ENCODE data around the gene KRT74.

Gene KRT74

GRCh38 chr12:52573743-52574142 lies at the start of gene KRT74:
KRT74 (minus strand) TSS chr12:52573843; CDS start chr12:52573777, 66 bp downstream.
- DNase-seq (ENCODE audit: insufficient read length, low spot score) = no peak
- TF ChIP-seq POLR2A (IDR thresholded peaks at IDR 0.05; ENCODE audit: low read depth, low read length) = no peak
- no peak for FAIRE-seq

DNA sequence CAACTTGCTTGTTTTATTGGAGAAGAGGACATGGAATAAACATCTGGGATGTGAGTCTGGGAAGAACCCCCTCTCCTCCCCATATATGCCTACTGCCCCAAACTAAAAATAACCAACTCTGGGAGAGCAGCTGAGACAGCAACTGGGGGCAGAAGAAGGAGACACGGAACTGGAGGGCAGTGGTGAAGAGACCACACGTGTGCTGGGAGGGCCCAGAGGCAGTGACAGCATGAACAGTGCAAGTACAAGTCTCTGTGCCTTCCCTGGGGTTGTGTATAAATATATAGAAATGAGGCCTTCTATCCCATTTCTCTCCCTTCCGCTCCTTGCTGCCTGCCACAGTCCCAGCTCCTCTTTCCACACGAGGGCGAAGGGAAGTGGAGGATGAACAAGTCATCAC lies 48.7 kb upstream of the KRT74 start:
- DNase-seq (ENCODE audit: insufficient read length, low spot score) = no peak
- FAIRE-seq = no peak
- TF ChIP-seq POLR2A (IDR thresholded peaks at IDR 0.05; ENCODE audit: low read depth, low read length) = no peak

- no peak for DNase-seq (ENCODE audit: insufficient read length, low spot score)
Measured at GRCh38 chr12:52618866-52619265, 45.2 kb upstream of the KRT74 start.

GRCh38 chr12:52618216-52618615 lies 44.6 kb upstream of the KRT74 start, which contains the start of gene KRT73:
KRT73 (minus strand) TSS chr12:52618559; CDS start chr12:52618524, 35 bp downstream.
- FAIRE-seq (no peak), DNase-seq (ENCODE audit: insufficient read length, low spot score) (no peak)
- no peak for TF ChIP-seq POLR2A (IDR thresholded peaks at IDR 0.05; ENCODE audit: low read depth, low read length)

More at GRCh38 chr12:52618866-52619265, 45.2 kb upstream of the KRT74 start:
- FAIRE-seq = no peak
- TF ChIP-seq POLR2A (IDR thresholded peaks at IDR 0.05; ENCODE audit: low read depth, low read length) = no peak

GRCh38 chr12:52617403-52617785 lies 43.8 kb upstream of the KRT74 start:
- FAIRE-seq (no peak), DNase-seq (ENCODE audit: insufficient read length, low spot score) (no peak)
- TF ChIP-seq POLR2A (IDR thresholded peaks at IDR 0.05; ENCODE audit: low read depth, low read length) = no peak

GRCh38 chr12:52616680-52617402 lies 43.2 kb upstream of the KRT74 start:
- DNase-seq (ENCODE audit: insufficient read length, low spot score) (no peak), FAIRE-seq (no peak)
- TF ChIP-seq POLR2A (IDR thresholded peaks at IDR 0.05; ENCODE audit: low read depth, low read length) = no peak

DNA sequence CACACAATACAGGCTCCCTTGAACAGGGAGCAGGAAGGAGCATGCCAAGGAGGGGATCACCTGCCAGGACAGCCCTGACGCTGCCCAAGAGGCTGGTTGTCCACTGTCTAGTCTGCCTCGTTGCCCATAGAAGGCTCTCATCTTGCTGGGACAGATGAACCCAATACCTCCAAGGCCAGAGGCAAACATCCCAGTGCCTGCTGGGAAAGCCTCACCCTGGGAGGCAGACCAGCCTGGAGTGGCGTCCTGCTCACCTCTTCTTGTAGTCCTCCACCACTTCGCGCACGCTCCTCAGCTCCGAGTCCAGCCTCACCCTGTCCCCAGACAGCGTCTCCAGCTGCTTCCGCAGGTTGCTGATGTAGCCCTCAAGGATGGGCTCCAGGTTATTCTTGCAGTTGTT lies 42.3 kb upstream of the KRT74 start:
- DNase-seq (ENCODE audit: insufficient read length, low spot score) (no peak), FAIRE-seq (no peak)
- no peak for TF ChIP-seq POLR2A (IDR thresholded peaks at IDR 0.05; ENCODE audit: low read depth, low read length)

- no peak for TF ChIP-seq POLR2A (IDR thresholded peaks at IDR 0.05; ENCODE audit: low read depth, low read length)
- FAIRE-seq = no peak
- DNase-seq (ENCODE audit: insufficient read length, low spot score) = no peak
Measured at GRCh38 chr12:52615208-52615868, 41.7 kb upstream of the KRT74 start.

DNA sequence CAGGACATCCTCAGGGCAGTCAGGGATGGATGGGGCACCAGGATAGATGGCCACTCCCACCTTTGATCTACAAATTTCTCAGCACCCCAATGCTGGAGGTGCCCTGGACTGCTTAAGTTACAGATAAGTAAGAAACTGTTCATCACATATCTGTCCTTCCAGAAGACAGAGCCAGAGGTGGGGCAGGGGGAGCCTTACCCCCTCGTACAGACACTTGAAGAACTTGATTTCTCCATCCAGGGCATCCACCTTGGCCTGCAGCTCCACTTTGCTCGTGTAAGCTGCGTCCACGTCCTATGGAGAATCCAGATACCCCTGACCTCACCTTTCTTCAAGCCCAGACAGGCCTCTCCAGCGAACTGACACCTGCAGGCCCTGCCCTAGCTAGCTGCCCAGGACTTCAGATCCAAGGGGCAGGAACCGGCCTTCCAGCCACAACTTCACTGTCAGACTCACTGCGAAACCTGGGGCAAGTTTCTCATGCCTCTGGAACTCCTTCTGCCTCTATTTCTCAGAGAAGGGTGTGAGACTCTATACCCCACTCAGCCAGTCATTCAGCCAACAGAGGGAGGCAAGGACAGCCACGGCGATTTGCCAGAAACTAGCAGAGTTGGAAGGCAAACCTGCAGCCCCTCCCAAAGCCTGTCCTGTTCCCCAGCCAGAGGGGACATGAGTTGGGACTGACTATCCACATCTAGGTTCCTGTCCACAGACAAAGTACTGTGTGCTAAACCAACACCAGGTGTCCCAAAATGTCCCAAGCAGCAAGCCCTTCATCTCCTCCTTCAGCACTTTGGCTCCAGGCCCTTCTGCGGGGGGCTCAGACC lies 41.0 kb upstream of the KRT74 start:
- TF ChIP-seq POLR2A (IDR thresholded peaks at IDR 0.05; ENCODE audit: low read depth, low read length) = no peak
- FAIRE-seq = no peak

DNA sequence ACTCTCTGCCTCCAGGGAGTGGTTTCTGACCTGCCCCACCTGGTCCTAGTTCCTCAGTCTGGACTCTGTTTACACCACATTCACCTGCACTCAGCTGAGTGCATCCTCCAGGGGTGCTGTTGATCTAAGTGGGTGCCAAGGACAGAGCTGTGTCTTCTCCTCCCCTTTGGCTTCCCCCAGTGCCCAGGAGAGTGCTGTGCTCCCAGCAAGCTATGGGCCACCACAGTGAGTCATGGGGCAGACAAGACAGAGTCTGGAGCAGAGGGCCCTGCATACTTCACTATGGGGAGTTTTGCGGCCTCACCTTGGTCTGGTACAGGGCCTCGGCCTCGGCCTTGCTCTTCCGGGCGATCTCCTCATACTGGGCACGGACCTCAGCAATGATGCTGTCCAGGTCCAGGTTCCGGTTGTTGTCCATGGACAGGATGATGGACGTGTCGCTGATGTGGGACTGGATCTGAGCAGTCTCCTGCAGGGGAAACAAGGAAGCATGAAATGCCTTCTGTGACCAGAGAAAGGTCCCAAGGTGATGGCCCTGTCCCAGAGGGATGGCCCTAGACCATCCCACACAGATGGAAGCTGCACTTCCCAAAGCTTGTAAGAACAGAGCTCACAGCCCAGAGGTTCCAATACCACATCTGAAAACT lies 39.9 kb upstream of the KRT74 start:
- no peak for FAIRE-seq
- TF ChIP-seq POLR2A (IDR thresholded peaks at IDR 0.05; ENCODE audit: low read depth, low read length) = no peak
- no peak for DNase-seq (ENCODE audit: insufficient read length, low spot score)

More for the DNA sequence above, 41.0 kb upstream of the KRT74 start:
- no peak for DNase-seq (ENCODE audit: insufficient read length, low spot score)

DNA sequence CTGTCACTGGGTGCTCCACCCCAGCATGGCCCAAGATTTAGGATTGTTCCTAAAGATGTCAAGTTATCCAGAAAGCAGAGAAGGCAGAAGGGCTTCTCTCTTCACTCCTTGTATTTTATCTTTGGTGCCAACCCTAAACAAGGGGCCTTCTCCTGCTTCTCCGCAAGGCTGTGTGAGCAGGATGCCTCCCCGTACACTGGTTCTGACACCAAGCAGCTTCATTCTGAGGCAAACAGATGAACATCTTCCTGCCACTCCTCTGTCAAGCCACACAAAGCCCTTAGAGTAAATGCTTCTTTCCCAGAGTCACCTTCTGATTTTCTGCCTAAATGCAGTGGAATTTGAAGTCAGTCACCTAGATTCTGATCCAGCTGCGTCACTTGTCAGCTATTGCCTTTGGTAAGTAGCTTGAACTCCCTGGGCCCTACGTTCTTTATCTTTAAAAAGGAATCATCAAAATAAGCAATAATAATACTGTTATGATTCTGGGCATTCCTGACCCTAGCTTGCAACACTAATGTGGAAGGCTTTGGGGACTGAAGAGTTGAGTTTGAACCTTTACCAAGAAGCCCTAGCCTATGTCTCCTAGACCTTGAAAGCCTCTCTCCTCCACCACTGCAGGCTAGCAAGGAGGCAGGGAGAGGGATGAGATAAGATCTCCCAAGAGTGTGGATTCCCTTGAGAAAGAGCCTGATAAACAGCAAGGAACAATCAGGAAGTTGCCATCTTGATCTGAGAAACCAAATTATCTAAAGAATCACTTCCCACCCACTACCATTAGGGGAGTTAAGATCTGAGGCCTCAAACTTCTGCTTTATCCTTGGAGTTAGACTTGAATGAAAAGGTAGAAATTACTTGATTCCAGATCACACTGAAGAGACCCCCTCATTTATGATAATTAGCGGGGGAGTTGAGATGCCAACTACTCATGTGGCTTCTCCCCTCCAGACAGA lies 39.1 kb upstream of the KRT74 start:
- no peak for TF ChIP-seq POLR2A (IDR thresholded peaks at IDR 0.05; ENCODE audit: low read depth, low read length)
- no peak for DNase-seq (ENCODE audit: insufficient read length, low spot score)
- no peak for FAIRE-seq

GRCh38 chr12:52611080-52611468 lies 37.4 kb upstream of the KRT74 start:
- DNase-seq (ENCODE audit: insufficient read length, low spot score) = no peak
- no peak for FAIRE-seq
- no peak for TF ChIP-seq POLR2A (IDR thresholded peaks at IDR 0.05; ENCODE audit: low read depth, low read length)
